K562 (cell line): ENCODE results near the gene BLM. TPM values are rescaled to one million over a fixed set of nuclear protein-coding genes. Genes with fewer than 3 reads are reported as not detected.

ENCODE experiments used
- ARHGAP35 ChIP-seq: fragments of 450-650 bp; IDR thresholded peaks from 2 replicates; pipeline ENCODE4 v1.6.1; 2018; ENCODE audit not compliant: partially characterized antibody
- ARID1B ChIP-seq: fragments of 450-650 bp; IDR thresholded peaks from 2 replicates; pipeline ENCODE4 v1.6.1; 2016; ENCODE audit warnings: antibody characterized with exemption, mild to moderate bottlenecking, inconsistent platforms
- ATF2 ChIP-seq: sonication (generic); formaldehyde crosslinking; IDR thresholded peaks from 2 replicates; pipeline ENCODE4 v1.8.1; 2022; ENCODE audit warnings: missing genetic modification reagents
- BRF1 ChIP-seq: IDR thresholded peaks from 3 replicates; pipeline ENCODE4 v1.6.1; 2011; ENCODE audit warnings: borderline replicate concordance, mild to moderate bottlenecking; ENCODE audit not compliant: insufficient read length; ENCODE audit errors: extremely low read depth
- CBX5 ChIP-seq: IDR thresholded peaks from 2 replicates; pipeline ENCODE4 v1.6.1; 2014; ENCODE audit warnings: low read depth, borderline replicate concordance
- CBX8 ChIP-seq: fragments of 200-600 bp; sonication (generic); IDR thresholded peaks from 2 replicates; pipeline ENCODE4 v1.6.1; 2012; ENCODE audit warnings: borderline replicate concordance, mixed run types, low read depth, mild to moderate bottlenecking, moderate library complexity, mixed read lengths, low read length, control low read depth, inconsistent platforms; ENCODE audit not compliant: poor library complexity, severe bottlenecking; ENCODE audit errors: extremely low read depth
- CXXC5 ChIP-seq: fragments of 250-450 bp; sonication (Bioruptor Pico); IDR thresholded peaks from 2 replicates; pipeline ENCODE4 v1.8.0; 2022; ENCODE audit warnings: inconsistent platforms, mild to moderate bottlenecking, moderate library complexity
- FIP1L1 ChIP-seq: fragments of 200-400 bp; formaldehyde crosslinking; IDR thresholded peaks from 2 replicates; pipeline ENCODE4 v1.6.1; 2018; ENCODE audit warnings: mild to moderate bottlenecking, low read depth, low read length; ENCODE audit not compliant: poor library complexity, severe bottlenecking
- FOXJ2 ChIP-seq: fragments of 200-800 bp; sonication (Bioruptor generic); IDR thresholded peaks from 2 replicates; pipeline ENCODE4 v1.6.1; 2016; ENCODE audit warnings: missing genetic modification characterization, missing compliant biosample characterization
- IFI16 ChIP-seq: fragments of 250-450 bp; sonication (Bioruptor Pico); IDR thresholded peaks from 2 replicates; pipeline ENCODE4 v2.1.2; 2022; ENCODE audit warnings: mild to moderate bottlenecking, inconsistent platforms
- IRF9 ChIP-seq: fragments of 450-650 bp; IDR thresholded peaks from 2 replicates; pipeline ENCODE4 v1.6.1; 2016; ENCODE audit warnings: missing biosample characterization, missing genetic modification characterization
- KDM1A ChIP-seq, 2 experiments: fragments of 450-650 bp; IDR thresholded peaks; 2 replicates each; pipeline ENCODE4 v1.6.1; 2016; ENCODE audit warnings: mild to moderate bottlenecking in 2 of 2
- MAFF ChIP-seq: IDR thresholded peaks from 2 replicates; pipeline ENCODE4 v1.6.1; 2012; ENCODE audit warnings: low read length, improper control_type of control experiment
- MIER1 ChIP-seq: fragments of 450-650 bp; IDR thresholded peaks from 2 replicates; pipeline ENCODE4 v1.6.1; 2016; ENCODE audit warnings: antibody characterized with exemption, mild to moderate bottlenecking, low read depth
- MTA1 ChIP-seq: fragments of 450-650 bp; IDR thresholded peaks from 2 replicates; pipeline ENCODE4 v1.6.1; 2017; ENCODE audit warnings: borderline replicate concordance
- NR2C1 ChIP-seq, 2 experiments: fragments of 450-650 bp; IDR thresholded peaks; 2 replicates each; pipeline ENCODE4 v1.6.1; 2017; ENCODE audit warnings: mild to moderate bottlenecking in 2 of 2, antibody characterized with exemption in 1 of 2, inconsistent platforms in 1 of 2, missing compliant biosample characterization in 1 of 2, missing genetic modification characterization in 1 of 2
- PCBP2 ChIP-seq: fragments of 200-400 bp; formaldehyde crosslinking; IDR thresholded peaks from 2 replicates; pipeline ENCODE4 v1.6.1; 2018; ENCODE audit warnings: low read length, low read depth, mild to moderate bottlenecking, moderate library complexity; ENCODE audit not compliant: poor library complexity, severe bottlenecking
- RB1 ChIP-seq: fragments of 450-650 bp; IDR thresholded peaks from 2 replicates; pipeline ENCODE4 v1.6.1; 2017; ENCODE audit warnings: low read depth, mild to moderate bottlenecking
- TAF7 ChIP-seq: fragments of 450-650 bp; IDR thresholded peaks from 2 replicates; pipeline ENCODE4 v1.6.1; 2016; ENCODE audit warnings: missing genetic modification characterization, missing compliant biosample characterization
- ZBED1 ChIP-seq: IDR thresholded peaks from 2 replicates; pipeline ENCODE4 v1.6.1; 2014
- ZBTB17 ChIP-seq: fragments of 450-650 bp; formaldehyde crosslinking; IDR thresholded peaks from 2 replicates; pipeline ENCODE4 v1.4.0; 2020; ENCODE audit warnings: mild to moderate bottlenecking
- ZNF444 ChIP-seq: fragments of 250-450 bp; sonication (Bioruptor Pico); IDR thresholded peaks from 2 replicates; pipeline ENCODE4 v1.4.0; 2020; ENCODE audit warnings: mild to moderate bottlenecking, moderate library complexity
- ZNF644 ChIP-seq: fragments of 200-800 bp; sonication (Bioruptor generic); IDR thresholded peaks from 2 replicates; pipeline ENCODE4 v1.6.1; 2016; ENCODE audit warnings: low read depth, missing genetic modification characterization, missing compliant biosample characterization
- ZNF699 ChIP-seq: fragments of 250-450 bp; sonication (Bioruptor Pico); IDR thresholded peaks from 2 replicates; pipeline ENCODE4 v1.8.0; 2021; ENCODE audit warnings: mild to moderate bottlenecking, moderate library complexity; ENCODE audit not compliant: insufficient replicate concordance
- ZNF77 ChIP-seq: fragments of 250-450 bp; sonication (Bioruptor Pico); IDR thresholded peaks from 2 replicates; pipeline ENCODE4 v1.5.0; 2020
- ZNF79 ChIP-seq: fragments of 250-450 bp; sonication (Bioruptor Pico); IDR thresholded peaks from 2 replicates; pipeline ENCODE4 v1.4.0; 2020; ENCODE audit warnings: low read depth, mild to moderate bottlenecking, moderate library complexity
- polyA plus RNA-seq, 8 experiments: library from polyadenylated mRNA; depleted of rRNA in 4 of 8; stranded (reverse) in 5 of 8; unstranded in 3 of 8; fragments of >200 nt; fragmentation: Nextera tagmentation in 2 of 8; fragmentation: Illumina TruSeq in 1 of 8; extraction: Ambion mirVana in 2 of 8; extraction: Trizol in 1 of 8; gene quantifications; 2 replicates each; pipeline versions ENCODE4 v1.2.1 to v1.2.3, GENCODE V29; 2011 to 2014; ENCODE audit warnings: inconsistent platforms in 1 of 8, missing spikeins in 1 of 8
- total RNA-seq, 7 experiments: library from RNA; depleted of rRNA in 6 of 7; stranded (reverse); fragments of >200 nt in 6 of 7; fragmentation: Illumina TruSeq in 2 of 7; extraction: Trizol in 2 of 7; gene quantifications; 2 replicates each; pipeline versions ENCODE4 v1.2.1 to v1.2.3, GENCODE V29; 2011 to 2021; ENCODE audit warnings: low replicate concordance in 1 of 7

The BLM gene
- total and polyA plus RNA-seq, 9 of the 15 experiments (the other 6 are each of a cell fraction or from before 2014, with no cell fraction given): 21.0 to 56.0 (median 43.9) TPM

- no peak for TF ChIP-seq IRF9 (tag)
- TF ChIP-seq ATF2 (CRISPR knock-in tag): no peak
- no peak for TF ChIP-seq ZNF699 (CRISPR knock-in tag)
- TF ChIP-seq MIER1: no peak
- TF ChIP-seq BRF1: no peak
- TF ChIP-seq KDM1A (IDR thresholded peaks at IDR 0.05): no peak
- TF ChIP-seq CBX8: no peak
- TF ChIP-seq ARID1B: no peak
- peak; percentile 92 for TF ChIP-seq CXXC5 (CRISPR knock-in tag)
- no peak for TF ChIP-seq ZNF77 (CRISPR knock-in tag)
- no peak for TF ChIP-seq IFI16 (CRISPR knock-in tag)
- no peak for TF ChIP-seq FOXJ2 (tag)
- no peak for TF ChIP-seq ZNF79
- TF ChIP-seq CBX5: peak; percentile 54; the same call in 1 of the 2 replicates
- no peak for TF ChIP-seq MTA1
- no peak for TF ChIP-seq FIP1L1
- no peak for TF ChIP-seq PCBP2
- peak; percentile 68 for TF ChIP-seq TAF7 (tag)
- no peak for TF ChIP-seq ZNF644
- TF ChIP-seq ZBTB17 (CRISPR knock-in tag): no peak
- TF ChIP-seq MAFF: no peak
- TF ChIP-seq NR2C1 (IDR thresholded peaks at IDR 0.05): no peak
- no peak for TF ChIP-seq NR2C1 (tag; IDR thresholded peaks at IDR 0.05)
- peak; percentile 99 for TF ChIP-seq RB1
- no peak; the same call in 1 of the 2 replicates for TF ChIP-seq ZBED1
- no peak for TF ChIP-seq ZNF444 (CRISPR knock-in tag)
- no peak for TF ChIP-seq ARHGAP35
Observed at GRCh38 chr15:90716976-90717821, at the start of gene BLM (continued).
